HG03039 (cell line): ENCODE results near the gene TTLL3.
A peak's percentile ranks its signal among the peaks of the same experiment; 100 is the strongest.

ENCODE experiments used
- ATAC-seq: cut with Tn5 transposase; IDR thresholded peaks from one replicate; pipeline ENCODE4 v1.9.1; 2021; ENCODE audit warnings: mild to moderate bottlenecking, moderate library complexity; ENCODE audit not compliant: unreplicated experiment

TTLL3 gene

DNA sequence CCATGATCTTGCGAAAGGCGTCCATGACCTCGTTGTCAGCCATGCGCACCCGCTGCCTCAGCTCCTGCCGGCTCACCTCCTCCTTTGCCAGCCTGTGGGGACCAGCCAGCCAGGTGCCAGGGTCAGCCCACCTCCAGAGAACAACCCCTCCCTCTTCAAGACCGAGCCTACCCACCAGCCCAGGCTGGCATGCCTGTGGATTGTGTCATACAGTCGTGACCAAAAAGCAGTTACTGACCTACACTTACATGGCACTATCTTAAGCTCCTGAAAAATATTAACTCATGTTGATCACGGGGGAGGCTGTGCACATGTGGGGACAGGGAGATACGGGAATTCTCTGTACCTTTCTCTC is 29.6 kb upstream of the TTLL3 start:
- no peak for ATAC-seq

DNA sequence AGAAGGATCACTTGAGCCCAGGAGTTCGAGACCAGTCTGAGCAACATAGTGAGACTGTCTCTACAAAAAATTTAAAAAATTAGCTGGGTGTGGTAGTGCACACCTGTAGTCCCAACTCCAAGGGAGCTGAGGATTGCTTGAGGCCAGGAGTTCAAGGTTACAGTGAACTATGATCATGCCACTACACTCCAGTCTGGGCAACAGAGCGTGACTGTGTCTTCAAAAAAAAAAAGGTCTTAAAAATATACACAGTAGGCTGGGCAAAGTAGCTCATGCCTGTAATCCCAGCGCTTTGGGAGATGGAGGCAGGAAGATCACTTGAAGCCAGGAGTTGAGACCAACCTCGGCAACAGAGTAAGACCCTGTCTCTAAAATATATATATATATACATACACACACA is 29.2 kb upstream of the TTLL3 start:
- no peak for ATAC-seq

DNA sequence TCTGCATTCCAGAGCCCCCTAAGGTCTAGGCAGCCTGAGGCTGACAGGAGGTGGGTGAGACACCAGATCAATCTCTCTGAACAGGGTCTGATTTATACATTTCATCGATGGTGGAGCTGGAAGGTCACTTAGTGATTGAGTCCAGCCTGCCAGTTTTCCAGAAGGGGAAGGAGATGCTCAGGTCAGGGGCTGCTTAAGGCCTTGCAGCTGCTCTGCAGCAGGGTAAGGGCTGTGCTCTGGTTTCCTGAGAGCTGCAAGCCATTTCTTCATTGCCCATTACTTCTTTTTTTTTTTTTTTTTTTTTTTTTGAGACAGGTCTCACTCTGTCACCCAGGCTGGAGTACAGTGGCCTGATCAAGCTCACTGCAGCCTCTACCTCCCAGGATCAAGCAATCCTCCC is 28.5 kb upstream of the TTLL3 start:
- ATAC-seq, result no peak

DNA sequence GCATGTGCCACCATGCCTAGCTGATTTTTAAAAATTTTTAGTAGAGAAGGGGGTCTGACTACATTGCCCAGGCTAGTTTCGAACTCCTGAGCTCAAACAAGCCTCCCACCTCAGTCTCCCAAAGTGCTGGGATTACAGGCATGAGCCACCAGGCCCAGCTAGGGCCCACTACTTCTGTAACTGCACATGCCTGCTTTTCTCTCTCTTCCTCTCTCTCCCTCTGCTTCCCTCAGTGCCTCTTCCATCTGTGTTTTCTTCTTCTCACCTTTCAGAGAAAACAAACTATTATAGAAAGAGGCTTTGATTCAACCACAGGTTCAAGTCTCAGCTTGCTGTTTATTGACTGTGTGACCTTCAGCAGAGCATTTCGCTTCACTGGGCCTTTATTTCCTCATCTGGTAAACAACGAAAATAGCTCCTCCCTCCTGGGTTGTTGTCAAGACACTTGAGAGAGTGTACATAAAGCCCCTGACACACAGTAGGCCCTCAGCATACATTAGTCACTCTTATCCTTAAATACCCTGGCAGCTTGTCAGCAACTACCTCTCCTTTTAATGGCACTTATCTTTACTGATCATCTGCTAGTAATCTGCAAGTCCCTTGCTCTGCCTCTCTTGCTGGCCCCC is 28.0 kb upstream of the TTLL3 start:
- no peak for ATAC-seq

DNA sequence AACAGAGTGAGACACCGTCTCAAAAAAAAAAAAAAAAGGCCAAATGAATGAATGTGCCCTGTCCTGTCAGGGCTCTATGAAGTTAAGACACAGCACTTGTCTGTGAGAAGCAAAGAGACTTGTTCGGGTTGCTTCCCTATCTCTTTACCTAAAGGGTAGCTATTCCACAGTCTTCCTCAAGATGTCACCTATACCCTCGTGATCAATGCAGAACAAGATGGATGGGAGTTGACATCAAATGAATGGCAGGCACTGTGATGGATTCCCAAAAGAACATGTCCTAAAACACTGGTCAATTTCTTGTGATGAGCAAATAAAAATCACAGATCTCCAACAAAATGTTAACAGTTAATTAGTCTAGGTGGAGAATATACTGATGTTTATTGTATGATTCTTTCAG is 27.3 kb upstream of the TTLL3 start:
- ATAC-seq, result no peak

DNA sequence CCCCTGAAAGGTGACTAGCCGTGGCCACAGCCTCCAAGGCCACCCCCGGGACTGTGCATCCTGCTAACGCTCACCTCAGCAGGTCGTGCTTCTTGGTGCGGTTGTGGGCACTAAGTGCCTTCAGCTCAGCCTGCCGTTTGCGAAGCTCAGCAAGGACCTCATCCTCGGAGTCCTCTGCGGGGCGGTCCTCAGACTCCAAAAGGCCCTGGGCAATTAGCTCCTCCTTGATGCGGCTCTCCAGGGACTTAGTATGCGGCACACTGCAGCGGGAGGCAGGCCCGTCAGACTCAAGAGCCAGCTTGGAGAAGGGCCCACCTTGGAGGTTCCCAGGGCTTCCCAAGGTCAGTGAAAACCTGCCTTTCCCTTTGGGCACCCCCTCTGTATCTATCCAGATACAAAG is 26.1 kb upstream of the TTLL3 start:
- ATAC-seq, result no peak

DNA sequence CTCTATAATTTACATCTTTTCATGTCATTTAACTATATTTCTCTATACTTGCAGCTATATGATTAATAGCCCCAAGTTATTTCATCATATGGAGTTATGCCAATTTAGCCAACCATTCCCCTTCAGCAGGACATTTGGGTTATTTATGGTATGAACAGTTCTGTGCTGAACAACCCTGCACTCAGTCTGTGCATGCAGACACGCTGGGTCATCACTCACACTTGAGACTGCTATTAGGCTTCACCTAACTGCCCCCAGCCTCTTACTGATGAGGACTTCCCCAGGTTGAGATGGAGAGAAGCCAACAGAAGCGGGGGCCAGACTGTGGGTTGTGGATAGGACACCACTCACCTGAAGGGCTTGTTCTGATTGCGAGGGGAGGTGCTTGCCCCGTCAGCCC is 25.1 kb upstream of the TTLL3 start:
- ATAC-seq, result no peak

DNA sequence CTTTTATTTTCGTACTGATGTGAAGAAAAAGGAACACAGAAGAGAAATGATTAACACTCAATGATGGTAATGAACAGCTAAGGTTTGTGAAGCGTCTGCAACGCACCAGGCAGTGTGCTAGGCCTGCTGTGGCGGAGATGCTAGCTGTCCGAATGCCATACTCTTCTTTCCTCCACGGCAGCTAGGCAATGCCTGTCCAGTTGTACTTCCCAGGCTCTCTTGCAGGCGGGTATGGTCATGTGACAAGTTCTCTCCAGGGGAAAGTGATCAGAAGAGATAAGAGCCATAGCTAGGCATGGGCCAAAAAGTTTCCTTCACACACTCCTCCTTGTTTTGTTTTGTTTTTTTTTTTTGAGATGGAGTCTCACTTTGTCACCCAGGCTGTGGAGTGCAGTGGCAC is 24.5 kb upstream of the TTLL3 start:
- ATAC-seq, result no peak

DNA sequence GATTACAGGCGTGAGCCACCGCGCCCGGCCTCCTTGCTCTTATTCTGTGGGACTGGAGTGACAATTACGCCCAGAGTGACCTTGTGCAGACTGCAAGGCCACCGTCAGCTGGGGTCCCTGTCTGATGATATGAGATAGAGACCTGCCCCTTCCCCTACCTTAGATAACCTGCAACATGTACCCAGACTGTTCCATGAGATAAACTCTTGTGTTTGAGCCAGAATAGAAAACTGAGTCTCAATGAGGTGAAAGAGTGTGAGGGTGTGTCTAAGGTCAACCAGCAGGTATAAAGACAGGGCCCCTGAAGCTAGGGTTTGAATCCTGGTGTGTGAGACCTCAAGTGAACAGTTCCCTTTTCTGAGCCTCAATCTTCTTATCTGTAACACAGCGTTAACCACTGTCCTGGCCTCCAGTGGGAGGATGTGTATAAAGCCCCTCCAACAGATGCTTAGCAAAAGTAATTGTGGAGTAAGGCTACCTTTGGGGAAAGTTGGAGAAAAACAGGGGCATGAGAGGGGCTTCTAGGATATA is 23.8 kb upstream of the TTLL3 start:
- ATAC-seq, result no peak

DNA sequence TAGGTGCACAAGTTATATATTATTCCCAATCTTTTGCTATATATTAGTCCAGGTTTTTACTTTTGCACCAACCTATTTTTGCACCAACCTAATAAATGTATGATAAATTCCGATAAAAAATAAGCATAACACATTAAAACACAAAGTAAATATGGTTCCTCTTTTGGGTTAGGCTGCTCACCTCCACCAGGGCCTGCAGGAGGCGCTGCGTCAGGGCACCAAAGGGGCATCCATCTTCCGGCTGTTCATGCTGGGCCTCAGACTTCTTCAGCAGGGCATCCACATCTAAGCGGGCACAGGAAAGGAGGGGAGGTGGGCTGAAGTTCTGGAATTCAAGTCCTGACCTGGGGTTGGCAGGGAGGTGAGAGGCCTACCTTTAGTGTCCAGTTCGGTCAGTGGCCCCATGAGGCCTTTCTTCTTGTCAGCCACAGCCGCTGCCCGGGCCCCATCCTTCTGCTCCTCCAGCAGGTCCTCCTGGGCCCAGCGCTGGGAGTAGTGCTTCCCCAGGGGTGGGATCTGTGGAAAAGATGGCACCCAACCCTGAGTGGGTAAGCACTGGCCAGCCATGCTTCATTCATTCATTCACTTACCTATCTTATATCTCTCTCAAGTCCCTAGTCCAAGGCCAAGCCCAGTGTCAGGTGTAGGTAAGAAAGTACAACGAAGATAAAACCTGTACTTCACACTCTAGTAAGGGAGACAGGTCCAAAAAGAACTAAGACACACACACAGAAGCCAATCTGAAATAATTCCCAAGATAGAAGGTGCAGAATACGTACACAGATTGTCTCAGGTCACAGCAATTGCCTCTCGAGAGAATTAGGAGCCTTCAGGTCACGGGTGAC is 23.0 kb upstream of the TTLL3 start:
- ATAC-seq, result no peak

DNA sequence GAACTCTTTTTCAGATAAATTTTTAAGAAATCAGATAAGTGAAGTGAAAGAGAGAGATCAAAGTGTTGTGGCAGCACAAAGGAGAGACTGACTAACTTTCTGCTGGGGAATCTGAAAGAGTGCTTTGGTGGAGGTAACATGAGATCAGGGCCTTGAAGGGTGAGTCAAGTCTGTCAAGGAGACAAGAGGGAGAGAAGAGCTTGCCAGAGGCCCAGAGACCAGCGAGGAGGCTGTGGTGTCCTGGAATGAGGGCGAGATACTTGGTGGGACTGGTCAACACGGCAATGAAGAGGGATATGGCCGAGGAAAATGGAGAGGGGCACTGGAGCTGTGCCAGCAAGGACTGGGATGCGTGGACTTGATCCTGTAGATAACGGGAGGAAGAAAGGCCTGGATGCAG is 22.3 kb upstream of the TTLL3 start:
- ATAC-seq, result no peak

DNA sequence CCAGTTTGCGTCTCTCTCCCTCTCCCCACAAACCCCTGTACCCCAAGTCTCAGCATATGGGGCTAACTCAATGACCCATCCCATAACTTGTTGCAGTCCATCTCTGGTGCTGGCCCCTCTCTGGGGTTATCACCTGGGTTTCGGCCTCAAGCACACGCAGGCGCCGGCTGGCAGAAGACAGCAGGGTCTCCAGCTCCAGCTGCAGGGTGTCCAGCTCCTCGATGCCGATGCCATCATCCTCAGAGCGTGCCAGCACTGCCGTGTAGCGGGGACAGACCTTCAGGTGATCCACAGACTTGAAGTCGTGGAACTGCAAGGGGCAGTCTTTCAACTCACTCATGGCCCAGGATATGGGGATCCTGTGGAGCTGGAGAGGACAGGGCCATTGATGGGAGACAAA is 18.9 kb upstream of the TTLL3 start:
- ATAC-seq, result no peak

DNA sequence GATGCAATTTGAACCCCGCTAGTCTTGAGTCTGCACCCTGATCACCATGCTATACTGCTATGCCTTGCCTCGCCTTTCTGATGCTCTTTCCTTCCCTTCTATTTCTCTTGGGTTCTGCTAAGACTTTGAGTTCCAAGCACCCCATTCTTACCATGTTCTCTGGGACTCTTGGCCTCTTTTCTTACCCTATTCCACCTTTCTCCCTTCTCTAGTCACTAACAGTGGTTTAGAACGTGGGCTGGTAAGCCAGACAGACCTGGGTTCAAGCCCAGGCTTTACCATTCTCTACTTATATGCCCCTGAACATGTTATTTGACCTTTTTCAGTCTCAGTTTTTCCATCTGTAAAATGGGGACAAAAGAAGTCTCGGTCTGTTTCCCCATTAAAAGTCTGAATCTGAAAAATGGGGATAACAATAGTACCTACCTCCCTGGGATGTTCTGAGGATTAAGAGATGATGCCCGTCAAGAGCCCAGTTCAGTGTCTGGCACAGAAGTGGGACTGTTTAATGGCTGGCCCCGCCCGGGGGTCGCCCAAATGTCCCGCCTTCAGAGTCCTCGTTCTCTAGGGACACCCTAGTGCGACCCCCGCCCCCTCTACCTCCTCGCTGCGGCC is 18.2 kb upstream of the TTLL3 start:
- ATAC-seq, result no peak

DNA sequence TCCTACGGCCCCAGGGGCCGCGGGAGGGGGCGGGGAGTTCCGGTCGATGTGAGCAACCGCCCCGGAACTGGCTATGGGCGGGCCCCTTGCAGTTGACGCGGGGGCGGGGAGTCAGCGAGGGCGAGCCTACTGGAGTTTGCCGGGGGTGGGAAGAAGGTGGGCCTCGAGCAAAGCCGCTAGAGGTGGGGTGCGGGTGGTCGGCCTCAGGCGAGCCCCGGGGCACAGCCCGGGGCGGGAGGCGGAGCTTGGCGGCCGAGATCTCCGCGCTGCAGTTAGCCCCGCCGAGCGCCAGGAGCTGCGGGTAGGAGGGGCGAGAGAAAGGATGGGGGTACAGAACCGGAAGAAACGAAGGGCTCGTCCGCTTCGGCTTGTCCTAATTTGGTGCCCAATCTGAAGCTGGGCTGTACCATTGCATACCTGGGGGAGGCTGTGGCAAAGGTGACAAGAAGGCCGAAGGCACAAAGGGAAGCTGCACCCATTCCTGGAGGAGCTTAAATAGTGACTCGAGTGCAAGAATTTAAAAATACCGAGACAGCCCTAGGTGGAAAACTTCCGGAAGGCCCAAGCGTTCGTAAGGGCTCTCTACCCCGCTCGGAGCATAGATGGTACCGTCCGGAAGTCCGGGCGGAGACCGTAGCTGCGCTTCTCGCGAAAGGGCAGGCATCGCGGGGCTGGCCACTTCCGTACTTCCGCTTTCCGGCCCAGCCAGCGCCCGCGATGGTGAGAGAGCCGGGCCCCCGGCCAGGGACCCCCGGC is 17.5 kb upstream of the TTLL3 start, which contains the start of the genes ARPC4 and TADA3:
ARPC4 (plus strand) TSS at position 678 of the 756 bp plus-strand sequence; CDS start at position 718, 40 bp downstream.
TADA3 (minus strand) TSS at position 69 of the 756 bp plus-strand sequence. CDS start 1,007 bp downstream, outside the sequence.
- ATAC-seq, result peak; percentile 77

DNA sequence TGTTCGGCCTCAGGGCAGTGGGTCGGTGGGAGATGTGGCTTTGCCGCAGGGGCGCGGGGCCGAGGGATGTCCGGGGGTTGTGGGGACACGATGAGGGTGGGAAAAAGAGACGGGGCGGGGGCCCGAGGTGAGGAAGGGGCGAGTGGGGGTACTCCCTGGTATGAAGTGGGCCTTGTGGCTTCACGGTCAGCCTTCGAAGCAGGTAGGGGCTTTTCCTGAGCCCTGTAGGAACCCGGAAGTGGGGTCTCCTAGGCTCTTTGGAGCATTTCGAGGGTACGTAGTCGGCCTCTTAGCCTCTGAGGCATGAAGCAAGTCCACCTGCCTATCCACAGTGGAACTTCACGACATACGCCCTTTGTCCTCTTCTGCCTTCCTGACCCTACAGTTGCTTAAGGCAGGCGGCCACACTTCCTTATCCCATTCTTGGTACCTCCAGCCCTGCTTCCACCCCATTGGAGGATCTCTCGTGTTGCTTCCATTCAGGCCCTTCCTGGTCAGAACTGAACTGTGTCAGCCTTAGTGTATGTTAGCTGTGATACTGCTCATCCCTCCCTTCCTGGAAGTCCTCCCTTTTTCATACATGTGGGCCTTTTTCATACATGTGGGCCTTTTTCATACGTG is 16.8 kb upstream of the TTLL3 start:
- ATAC-seq, result no peak

DNA sequence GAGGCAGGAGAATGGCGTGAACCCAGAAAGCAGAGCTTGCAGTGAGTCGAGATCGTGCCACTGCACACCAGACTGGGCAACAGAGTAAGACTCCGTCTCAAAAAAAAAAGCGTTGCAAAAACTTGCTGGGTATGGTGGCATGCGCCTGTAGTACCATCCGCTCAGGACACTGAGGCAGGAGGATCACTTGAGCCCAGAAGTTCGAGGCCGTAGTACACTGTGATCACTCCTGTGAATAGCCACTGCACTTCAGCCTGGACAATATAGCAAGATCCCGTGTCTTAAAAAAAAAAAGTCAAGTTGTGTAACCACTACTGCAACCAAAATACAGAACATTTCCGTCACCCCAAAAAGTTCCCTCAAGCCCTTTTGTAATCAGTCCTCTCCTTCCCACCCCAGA is 15.7 kb upstream of the TTLL3 start:
- no peak for ATAC-seq

DNA sequence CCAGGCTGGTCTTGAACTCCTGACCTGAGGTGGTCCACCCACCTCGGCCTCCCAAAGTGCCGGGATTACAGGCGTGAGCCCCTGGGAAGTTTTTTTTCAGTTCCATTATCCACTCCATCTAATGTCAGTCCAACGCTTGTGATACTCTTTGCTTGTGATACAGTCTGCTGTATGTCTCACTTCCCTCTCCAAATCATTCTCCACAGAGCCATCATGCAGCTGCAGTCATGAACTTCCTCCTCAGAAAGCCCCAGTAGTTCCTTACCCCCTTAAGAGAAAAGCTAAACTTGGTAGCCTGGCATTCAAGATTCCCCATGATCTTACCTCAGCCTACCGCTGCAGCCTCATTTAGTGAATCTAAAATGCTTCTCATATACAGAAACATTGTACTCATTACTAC is 14.9 kb upstream of the TTLL3 start:
- ATAC-seq, result no peak

DNA sequence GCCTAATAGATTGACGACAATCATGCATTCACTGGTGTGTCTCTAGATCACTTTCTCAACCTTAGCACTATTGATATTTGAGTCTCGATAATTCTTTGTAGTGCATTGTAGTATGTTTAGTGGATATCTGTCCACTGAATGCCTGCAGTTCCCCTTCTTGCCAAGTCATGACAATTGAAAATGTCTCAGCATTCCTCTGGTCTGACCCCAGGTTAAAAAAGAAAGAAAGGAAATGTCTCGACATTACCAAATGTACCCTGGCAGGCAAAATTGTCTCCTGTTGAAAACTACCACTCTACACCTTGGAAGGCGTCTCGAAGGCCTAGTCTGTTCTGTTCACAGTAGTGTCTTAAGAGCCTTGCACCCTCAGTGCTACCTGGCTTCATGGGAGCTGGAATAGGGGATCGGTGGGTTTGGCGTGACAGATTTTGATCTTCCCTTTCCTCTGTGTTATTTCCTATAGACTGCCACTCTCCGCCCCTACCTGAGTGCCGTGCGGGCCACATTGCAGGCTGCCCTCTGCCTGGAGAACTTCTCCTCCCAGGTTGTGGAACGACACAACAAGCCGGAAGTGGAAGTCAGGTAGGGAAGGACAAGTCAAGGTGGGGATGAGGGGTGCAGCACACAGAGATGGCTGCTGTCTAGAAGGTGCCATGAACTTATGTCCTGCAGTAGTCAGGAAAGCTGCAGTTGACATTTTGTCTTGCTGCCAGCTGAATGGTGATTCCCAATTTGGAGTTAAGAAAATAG is 12.7 kb upstream of the TTLL3 start:
- ATAC-seq, result no peak

DNA sequence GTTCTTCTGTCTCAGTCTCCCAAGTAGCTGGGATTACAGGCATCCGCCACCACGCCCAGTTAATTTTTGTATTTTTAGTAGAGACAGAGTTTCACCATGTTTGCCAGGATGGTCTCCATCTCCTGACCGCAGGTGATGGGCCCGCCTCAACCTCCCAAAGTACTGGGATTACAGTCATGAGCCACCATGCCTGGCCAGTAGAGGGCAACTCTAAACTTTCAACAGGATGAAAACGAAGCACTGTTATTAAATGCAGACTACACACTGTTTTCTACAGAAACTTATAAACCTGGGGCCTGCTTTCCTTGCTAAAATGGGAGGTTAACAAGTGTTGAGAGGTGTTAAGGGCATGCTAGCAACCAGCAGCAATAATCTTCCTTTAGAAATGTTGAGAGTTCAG is 9.5 kb upstream of the TTLL3 start:
- no peak for ATAC-seq

DNA sequence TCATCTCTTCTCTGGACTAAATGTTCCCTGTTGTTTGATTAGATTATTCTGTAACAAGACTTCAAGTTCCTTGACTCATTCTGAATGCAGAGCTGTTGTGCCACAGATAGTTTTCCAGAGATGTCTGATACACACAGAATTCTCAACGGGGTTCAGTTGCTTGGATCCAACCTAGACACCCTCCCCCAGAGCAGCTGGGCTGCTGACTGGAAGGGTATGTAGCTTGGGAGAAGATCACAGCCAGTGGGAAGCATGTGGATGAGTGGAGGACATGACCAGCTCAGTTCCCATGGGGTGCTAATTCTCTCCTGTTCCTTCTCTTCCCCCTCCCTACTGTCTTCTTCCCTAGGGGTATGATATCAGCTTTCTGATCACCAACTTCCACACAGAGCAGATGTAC is 6.6 kb upstream of the TTLL3 start:
- no peak for ATAC-seq
